HG03354 (cell line): ENCODE results near the gene AQP12B.

ENCODE experiments used
- ATAC-seq: cut with Tn5 transposase; IDR thresholded peaks from one replicate; pipeline ENCODE4 v1.9.1; 2021; ENCODE audit warnings: mild to moderate bottlenecking; ENCODE audit not compliant: unreplicated experiment, poor library complexity, severe bottlenecking

AQP12B gene

DNA sequence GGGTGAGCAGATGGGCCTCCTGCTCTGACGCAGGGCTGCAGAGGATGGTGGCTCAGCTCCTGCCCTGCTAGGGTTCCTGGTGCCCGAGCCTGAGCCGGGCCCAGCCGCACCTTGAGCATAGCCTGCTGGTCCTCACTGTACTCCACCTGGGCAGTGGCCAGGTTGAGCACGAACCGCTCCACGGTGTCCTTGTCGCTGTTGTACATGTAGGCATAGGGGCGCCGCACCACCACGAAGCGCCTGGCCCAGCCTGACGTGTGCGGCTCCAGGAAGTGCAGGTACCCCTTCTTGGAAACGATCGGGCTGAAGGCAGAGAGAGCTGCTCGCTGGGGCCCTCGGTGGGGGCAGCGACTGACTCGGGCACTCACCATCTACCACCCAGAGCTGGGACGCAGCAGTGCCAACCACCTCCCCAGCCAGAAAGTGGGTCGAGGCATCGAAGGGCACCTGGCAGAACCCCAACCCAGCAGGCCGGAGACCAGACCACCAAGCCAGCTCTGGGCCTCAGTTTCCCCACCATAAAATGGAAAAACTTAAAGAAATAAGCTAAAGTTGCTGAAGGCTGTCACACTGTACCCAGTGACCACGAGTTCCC, 36.3 kb upstream of the AQP12B start:
- no peak for ATAC-seq

DNA sequence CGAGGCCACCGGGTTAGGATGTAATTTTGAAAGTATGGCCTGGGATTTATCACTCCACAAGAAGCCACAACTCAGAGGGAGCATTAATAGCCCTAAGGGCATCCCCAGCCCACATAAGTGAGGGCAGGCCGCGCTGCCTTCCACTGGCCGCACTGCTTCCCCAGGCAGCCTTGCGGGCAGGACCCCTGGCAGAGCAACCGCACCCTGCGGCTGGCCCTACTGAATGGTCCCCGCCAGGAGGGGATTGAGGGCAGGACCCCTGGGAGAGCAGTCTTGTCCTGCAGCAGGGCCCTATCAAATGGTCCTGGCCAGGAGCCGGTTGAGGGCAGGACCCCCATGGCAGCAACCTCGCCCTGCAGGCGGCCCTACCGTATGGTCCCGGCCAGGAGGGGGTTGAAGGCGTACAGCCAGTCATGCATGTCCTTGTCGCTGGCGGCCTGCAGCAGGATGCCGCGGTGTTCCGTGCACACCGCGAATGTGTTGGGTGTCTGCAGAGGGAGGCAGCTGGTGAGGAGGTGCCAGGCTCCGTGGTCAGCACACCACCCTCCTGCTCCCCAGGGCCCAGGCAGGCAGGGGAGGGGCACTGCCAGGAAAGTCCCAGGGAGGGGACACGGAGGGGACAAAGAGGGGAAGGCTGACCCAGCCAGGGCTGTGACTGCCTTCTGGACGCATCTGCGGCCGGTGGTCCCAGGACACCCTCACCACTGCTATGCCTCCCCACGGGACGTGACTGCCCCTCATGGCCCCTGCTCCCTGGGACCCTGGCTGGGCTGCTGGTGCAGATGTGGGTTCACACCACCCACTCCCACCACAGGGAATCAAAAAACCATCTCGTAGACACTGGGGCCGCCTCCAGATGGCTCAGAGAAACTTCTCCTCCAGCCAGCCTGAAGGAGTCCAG, 35.2 kb upstream of the AQP12B start:
- no peak for ATAC-seq

DNA sequence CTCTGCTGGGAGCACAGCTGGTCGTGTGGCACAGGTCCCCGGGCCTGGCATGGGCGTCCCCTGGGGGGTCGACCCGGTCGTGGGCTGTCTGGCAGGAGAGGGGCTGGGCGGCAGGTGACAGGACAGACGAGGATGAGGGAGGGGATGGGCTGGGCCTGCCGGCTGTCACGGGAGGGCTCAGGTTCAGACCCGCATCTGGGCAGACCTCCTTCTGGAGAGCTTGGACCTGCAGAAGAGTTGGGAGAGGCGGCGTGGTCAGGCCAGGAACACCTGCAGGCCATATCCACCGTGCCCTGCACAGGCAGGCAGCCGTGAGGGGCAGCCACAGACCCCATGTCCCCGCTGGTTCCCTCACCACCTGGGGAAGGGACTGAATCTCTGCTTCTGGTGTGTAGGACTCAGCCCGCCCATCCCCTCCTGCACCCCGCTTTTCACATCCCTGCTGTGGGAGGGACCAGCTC, 34.5 kb upstream of the AQP12B start:
- no peak for ATAC-seq

DNA sequence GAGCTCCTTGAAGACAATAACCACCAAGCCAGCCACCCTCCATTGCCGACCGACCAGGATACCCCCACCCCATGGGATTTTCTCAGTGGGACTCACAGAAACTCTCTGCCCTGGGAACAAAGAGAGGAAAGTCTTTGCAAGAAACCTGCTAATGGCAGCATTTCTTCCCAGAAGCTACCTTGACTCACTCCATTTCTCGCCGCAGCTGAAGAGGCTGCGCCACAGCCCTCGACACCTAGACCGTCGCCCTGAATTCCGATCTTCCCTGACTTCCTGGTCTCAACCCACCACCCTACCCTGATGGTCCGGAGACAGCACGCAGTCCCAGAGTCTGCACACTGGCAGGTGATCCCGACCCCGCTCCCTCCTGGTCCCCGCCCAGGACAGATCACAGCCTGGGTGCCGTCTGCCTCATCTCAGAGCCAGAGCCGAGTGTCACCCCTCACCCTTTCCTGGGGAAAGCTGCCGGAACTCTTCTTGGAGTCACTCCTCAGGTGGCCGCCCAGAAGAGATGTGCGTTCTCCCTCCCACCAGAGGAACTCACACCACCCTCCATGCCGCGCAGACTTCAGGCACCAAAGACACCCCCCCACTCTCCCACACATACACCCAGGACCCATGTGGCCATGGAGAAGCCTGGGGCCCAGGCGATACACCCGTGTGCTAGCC, 33.6 kb upstream of the AQP12B start:
- no peak for ATAC-seq

DNA sequence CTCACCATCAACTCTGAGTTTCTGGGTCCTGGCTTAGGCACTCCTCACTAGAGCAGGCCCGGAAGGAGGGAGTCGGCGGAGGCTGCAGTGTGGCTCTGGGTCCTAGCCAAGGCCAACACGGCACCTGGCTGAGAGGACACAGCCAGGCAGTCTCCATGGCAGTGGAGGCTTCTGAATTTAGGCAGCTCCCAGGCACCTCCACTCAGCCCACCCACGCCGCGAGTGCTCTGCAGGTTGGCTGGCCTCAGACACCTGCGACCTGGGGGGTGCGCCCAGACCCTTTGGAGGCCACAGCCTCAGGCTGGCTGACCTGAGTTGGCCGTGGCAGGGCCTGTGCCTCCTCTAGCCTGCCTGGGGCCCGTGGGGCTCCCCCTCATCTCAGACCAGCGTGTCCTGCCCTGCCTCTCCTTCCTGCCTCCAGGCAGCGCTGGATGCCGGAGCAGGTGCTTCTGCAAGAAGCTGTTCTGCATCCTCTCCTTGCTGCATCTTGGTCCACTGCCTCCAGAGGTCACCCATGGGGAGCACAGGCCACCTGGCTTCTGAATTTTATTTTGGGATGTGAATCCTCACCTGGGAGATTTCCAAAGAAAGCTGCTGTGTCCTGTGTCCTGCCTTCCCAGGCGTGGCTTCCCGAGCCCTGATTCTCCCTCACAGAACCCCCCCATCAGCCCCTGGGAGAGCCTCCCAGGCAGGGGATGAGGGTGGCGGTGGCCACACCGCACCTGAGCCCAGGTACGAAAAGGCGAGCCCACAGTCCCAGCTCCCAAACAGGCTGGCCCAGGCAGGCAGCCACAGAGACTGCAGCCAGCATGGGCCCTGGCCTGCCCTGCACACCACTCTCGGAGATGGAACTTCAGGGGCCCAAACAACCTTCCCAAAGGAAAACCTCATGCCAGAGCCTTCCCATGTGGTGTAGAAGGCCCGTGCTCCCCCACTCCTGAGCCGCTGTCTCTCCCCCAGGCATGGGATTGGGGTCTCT, 32.4 kb upstream of the AQP12B start:
- ATAC-seq: no peak

DNA sequence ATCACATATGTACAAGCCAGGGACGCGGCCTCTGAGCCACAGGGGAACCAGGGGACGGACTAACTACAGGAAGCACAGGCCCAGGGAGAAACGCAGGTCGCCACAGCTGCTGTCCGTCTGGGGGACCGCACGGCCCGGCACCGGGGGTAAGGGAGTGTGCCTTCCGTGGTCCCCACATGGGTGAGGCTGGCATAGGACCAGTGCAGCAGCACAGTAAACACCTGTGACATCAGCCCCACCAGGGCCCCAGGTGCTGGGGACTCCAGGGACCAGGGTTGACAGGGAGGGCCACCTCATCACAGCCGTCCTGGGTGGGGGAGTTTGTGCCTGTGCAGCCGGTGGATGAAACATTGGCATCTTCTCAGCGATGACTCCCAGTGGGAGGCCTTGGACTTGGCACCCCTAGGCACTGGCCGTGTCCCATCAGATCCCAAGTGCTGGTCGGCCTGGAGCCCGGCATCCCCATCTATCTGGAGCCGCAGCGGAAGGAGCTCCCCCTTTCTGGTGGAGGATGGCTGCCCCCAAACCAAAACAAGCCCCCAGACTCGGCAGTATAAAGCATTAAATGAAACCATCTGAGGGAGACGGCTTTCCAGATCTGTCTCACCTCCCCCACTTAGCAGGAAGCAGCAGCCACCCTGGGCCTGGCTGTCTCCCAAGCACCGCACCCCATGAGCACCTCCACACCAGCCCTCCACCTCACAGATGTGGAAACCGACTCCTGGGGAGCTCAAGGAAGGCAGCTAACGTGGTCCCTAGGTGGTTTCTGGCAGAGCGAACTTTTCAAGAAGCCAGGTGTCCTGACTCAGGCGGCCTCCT, 31.5 kb upstream of the AQP12B start:
- ATAC-seq: no peak

DNA sequence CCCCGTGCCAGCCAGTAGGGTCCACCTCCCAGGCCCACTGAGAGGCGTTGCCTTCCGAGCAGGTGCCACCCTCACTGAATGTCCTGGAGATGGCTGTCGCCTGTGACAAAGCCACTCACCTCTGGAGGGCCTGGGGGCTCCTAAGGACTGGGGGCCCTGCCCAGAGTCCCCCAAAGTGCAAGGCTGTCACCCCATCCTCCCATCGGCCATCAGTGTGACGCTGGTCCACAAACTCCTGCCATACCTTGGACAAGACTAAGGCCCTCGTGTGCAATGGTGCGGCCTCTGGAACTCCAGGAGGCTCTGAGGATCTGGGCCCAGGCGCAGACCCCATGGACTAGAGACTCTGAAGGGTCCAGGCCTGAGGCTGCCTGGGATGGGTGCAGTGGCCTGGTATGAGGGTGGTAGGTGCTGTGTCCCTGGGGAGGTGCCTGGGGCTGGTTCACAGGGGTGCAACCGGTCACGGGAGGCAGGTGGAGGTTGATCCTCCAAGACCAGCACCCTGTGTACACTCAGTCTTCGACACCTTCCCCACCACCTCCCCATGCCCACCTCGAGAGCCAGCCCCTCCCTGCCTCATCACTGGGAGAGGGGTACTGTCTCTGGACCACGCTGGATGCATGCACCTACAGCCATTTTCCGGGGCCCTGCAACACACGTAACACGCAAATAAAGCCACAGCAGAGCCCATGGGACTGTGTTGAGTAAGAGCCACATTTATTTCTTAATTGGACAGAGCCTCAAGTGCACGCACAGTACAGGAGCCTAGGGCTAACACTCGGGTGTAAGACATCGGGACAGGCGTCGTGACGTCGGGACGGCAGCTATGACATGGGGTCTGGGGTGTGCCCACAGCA, 30.6 kb upstream of the AQP12B start:
- no peak for ATAC-seq

DNA sequence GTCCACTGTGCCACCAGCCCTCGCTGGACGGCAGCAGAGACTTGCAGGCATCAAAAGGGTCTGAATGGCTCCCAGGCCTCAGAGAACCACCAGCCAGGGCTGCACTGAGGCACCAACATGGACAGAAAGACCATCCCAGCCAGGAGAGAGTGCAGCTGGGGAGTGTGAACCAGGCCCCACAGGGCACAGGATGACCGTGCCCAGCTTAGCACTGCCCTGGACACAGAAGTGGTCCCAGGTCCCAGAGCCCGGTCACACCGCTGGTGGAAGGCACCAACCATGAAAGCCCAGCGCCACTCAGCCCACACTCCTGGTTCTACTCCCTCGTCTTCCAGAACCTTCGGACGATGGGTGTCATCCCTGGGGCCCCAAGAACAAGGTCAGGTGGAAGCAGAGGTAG, 29.4 kb upstream of the AQP12B start:
- ATAC-seq: no peak

DNA sequence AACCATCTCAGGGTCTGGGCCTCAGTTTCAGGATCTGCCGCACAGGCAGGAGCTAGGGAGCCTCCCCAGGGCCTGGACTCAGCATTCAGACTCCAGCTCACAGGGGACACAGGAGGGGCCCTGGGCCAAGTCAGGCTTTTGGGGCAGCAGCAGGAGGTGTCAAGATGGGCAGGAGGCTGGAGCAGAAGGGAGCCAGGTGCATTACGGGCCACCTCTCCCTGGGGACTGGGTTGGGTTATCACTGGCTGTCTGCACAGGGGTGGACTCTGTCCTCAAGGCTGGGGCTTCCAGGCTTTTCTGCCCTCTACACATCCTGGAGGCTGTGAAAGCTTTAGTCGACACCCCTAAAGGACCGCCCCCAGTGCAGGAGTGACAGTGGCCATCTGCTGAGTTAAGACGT, 29.0 kb upstream of the AQP12B start:
- no peak for ATAC-seq

DNA sequence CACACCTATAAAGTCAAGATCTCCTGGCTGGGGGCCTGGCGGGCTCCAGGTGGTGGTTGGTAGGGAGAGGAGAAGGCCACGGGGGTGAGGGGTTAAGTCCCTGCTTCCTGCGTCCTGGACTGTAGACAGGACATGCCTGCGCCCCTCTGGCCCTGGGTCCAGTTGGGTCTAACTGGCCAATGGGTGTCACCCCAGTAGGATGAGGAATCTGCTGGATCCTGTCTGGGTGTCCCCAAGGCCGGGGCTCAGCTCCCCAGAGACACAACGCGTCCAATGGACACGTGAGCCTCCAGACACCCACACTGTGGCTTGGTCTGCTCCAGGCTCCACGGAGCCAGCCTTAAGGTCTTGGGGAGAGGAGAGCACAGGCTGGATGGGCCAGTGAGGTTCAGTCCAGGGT, 28.6 kb upstream of the AQP12B start:
- ATAC-seq: no peak

DNA sequence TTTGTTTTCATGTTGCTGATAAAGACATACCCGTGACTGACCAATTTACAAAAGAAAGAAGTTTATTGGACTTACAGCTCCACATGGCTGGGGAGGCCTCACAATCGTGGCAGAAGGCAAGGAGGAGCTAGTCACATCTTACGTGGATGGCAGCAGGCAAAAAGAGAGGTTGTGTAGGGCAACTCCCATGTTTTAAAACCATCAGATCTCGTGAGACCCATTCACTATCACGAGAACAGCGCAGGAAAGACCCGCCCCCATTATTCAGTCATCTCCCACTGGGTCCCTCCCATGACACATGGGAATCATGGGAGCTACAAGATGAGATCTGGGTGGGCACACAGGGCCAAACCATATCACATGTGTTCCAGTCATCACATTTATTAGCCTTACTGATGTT, 25.8 kb upstream of the AQP12B start:
- ATAC-seq: no peak

DNA sequence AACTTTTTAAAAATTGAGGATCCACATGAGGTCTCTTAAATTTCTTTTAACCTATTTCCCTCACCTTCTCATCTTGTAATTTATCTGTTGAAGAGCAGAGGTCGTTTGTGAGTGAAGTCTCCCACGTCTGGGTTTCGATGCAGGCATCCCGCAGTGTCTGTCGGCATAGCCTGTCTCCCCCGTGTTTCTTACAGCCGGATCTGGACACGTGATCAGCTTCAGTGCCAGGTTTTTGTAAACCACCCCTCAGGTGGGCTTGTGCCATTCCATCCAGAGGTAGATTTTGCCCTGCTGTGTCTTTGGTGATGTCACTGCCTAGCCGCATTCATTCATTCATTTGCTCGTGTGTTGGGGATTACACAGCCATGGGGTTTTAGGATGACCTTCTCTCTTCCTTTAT, 25.1 kb upstream of the AQP12B start:
- no peak for ATAC-seq

DNA sequence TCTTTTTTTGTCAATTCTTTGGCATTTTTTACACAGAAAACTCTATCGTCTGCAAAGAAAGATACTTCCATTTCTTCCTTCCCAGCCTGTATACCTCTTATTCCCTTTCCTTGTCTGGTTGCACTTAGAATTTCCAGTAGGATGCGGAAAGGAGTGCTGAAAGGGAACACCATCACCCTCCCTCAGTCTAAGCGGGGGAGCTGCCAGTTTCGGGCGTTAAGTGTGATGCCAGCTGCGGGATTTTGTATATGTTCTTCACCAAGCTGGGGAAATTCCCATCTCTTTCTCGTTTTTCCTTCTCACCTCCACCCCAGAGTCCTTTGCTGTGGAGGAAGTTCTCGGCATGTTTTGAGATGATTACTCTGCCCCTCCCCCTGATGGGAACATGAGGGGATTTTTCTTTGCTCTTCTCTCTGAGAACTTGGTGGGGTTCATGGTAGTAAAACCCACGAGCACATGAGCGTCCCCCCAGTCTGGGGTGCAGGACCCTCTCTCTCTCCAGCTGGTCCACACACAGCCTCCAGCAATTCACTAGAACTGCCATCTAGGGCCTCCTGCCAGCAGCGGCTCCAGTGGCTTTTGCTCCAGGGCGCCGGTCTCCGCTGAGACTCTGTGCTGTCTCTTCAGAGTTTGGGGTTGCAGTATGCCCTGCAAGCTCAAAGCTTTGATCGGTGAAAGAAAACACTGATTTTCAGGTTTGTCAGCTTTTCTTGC, 24.5 kb upstream of the AQP12B start:
- no peak for ATAC-seq

DNA sequence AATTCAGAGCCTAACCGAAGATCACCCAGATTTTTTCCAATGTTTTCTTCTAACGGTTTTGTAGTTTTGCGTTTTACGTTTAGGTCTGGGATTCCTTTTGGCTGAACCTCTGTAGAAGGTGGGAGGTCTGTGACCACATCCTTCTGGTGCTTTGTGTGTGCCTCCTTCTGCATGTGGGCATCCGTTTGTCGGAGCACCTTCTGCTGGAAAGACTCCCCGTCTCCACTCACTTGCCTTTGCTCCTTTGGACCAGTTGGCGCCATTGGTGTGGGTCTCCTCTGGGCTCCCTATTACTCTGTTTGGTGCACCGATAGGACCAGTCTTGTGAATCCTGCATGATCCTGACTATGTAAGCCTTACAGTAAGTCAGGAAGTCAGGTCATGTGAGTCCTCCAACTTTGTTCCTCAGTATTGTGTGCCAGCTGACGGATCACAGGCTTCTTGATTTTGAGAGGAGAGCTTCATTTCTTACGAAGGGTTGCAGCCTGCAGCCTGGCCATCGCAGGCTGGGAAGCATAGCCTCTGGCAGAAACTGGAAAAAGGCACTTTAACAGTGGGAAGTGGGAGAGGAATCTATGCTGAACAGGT, 22.6 kb upstream of the AQP12B start:
- ATAC-seq: no peak

DNA sequence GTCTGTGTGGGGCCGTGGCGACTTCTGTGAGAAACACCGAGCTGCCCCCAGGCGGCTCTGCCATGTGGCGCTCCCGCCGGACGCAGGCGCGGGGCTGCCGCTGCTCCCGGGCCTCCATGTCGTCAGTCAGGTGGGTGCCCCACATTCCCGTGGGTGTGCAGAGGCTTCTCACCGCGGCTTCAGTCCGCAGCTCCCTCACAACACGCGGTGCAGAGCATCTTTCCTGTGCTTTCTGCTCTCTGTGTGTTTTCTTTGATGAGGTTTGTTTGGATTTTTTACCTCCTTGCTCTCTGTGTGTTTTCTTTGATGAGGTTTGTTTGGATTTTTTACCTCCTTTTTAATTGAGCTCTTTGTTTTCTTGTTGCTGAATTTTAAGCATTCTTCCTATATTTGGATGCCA, 22.0 kb upstream of the AQP12B start:
- ATAC-seq: no peak

DNA sequence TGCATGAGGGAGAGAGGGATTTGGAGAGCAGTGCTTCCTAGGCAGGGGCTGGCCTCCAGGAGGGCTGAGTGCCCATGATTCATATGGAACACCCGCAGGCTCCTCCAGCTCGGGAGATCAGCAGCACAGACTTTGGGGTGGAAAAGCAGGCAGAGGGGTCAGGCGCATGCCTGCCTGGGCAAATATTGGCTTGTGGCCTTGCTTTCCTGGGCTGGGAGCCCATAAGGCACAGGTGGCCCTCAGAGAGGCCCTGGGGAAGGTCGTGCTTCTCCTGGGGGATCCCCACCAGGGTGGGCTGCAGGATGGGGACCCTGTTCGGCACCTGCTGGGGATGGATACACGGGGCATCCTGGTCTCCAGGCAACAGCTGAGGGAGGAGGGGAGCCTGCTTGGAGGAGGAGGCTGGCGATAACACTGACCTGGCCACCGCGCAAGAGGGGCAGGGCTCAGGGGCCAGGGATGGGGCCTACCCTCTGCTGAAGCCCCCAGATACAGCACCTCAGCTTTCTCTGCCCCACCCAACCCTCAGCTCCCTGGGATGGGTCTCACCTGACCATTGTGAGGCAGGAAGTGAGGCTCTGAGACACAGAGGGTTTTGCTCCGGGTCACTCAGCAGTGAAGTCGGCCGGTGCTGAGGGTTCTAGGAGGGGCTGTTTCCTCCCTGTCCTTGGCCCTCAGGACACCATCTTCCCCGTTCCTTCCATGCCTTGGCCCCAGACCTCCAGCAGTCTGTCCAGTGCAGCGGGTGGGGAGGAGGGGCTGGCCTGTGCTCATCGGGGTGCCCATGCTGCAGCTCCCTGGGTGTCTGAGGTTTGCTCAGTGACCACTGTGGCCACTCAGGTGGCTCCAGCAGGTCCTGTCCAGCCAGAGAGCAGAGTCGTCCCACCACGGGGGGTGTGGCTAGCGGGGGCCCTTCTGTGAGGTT, 21.0 kb upstream of the AQP12B start:
- no peak for ATAC-seq
